ENCODE data around the gene RUNX3. TPM values are rescaled to one million over a fixed set of nuclear protein-coding genes. Genes with fewer than 3 reads are reported as not detected.

RUNX3 gene
- total and polyA plus RNA-seq, 2 donors (not counting 1 experiment from before 2014, with no cell fraction given), result 0.48 to 0.66 TPM

DNA sequence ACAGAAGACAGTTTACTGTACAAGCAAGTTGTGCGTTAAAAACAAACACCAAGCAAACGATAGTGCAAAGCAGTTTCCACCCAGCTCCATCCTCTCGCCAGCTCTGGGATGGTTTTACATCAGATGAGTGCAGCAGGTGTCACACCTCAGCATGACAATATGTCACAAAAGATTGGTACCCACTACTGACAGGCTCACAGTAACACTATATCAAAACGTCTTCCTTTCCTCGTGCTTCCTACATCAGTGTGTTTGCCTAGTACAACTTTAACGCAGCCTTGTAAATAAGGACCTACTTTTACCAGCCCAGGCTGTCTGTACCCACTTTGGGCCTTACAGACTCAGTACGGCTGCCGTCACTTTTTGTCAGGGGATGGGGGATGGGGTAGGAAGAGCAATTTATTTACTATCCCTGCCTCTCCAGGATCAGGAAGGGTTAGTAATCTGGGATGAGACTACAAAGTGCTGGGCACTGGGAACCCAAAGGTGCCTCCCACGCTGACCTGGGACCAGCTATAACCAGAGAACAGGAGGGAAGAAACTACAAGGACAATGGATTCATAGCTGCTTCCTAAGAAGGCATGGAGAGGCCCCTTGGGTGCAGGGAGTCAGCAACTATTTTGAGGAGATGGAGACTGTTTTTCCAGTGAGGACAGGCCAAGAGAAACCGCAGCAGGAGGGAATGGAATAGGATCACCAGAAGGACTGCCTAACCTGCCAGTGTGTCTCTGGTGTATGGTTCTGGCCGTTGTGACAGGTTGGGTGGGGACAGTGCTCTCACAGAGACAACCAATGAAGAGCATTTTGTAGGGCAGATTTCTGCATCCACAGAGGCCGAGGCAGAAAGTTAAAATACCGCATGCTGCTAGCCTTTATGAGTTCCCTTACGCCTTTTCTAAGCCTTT is 30.2 kb downstream of the RUNX3 start:
- no peaks in the 10 kb centered on the region for H3K36me3 ChIP-seq (ENCODE audit: control insufficient read depth, insufficient read depth, low read length)
- no peak overlapping the region for H3K4me2 ChIP-seq (ENCODE audit: extremely low read depth, insufficient read depth, low read length)
- no peak overlapping the region for H3K4me3 ChIP-seq (replicated peaks in 1 of 4; ENCODE audit: control extremely low read depth in 1 of 4, insufficient read depth in 1 of 4, low read depth in 3 of 4, low read length in 4 of 4)
- TF ChIP-seq, protein P1, sequence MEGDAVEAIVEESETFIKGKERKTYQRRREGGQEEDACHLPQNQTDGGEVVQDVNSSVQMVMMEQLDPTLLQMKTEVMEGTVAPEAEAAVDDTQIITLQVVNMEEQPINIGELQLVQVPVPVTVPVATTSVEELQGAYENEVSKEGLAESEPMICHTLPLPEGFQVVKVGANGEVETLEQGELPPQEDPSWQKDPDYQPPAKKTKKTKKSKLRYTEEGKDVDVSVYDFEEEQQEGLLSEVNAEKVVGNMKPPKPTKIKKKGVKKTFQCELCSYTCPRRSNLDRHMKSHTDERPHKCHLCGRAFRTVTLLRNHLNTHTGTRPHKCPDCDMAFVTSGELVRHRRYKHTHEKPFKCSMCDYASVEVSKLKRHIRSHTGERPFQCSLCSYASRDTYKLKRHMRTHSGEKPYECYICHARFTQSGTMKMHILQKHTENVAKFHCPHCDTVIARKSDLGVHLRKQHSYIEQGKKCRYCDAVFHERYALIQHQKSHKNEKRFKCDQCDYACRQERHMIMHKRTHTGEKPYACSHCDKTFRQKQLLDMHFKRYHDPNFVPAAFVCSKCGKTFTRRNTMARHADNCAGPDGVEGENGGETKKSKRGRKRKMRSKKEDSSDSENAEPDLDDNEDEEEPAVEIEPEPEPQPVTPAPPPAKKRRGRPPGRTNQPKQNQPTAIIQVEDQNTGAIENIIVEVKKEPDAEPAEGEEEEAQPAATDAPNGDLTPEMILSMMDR (conservative IDR thresholded peaks at IDR 0.05 in 1 of 2, IDR thresholded peaks at IDR 0.05 in 1 of 2; ENCODE audit: low read depth in 1 of 2, low read length in 2 of 2), result no peak
- TF ChIP-seq EZH2 (IDR thresholded peaks at IDR 0.05; ENCODE audit: low read length, missing control alignments), result no peak
- peaks cover 3% of the 10 kb centered on the region for H3K27me3 ChIP-seq (ENCODE audit: control insufficient read depth, insufficient read depth, low read length)
- H3K4me1 ChIP-seq (ENCODE audit: control insufficient read depth, extremely low read depth, insufficient read depth, low read length), result no peaks in the 10 kb centered on the region
- no peak overlapping the region for H3K9ac ChIP-seq (ENCODE audit: insufficient read depth, low read length)
- DNase-seq (ENCODE audit: low read depth in 2 of 2), result no peak
- no peak overlapping the region for H3K27ac ChIP-seq (ENCODE audit: insufficient read depth, low read length)
- H3K9me3 ChIP-seq (ENCODE audit: control insufficient read depth, insufficient read depth, low read depth, low read length), result no peaks in the 10 kb centered on the region
- H3K79me2 ChIP-seq (ENCODE audit: control insufficient read depth, insufficient read depth, low read length), result no peaks in the 10 kb centered on the region
- H4K20me1 ChIP-seq (ENCODE audit: control insufficient read depth, extremely low read depth, insufficient read depth, low read length), result no peaks in the 10 kb centered on the region
- H2AFZ ChIP-seq (ENCODE audit: low read length), result no peak overlapping the region

DNA sequence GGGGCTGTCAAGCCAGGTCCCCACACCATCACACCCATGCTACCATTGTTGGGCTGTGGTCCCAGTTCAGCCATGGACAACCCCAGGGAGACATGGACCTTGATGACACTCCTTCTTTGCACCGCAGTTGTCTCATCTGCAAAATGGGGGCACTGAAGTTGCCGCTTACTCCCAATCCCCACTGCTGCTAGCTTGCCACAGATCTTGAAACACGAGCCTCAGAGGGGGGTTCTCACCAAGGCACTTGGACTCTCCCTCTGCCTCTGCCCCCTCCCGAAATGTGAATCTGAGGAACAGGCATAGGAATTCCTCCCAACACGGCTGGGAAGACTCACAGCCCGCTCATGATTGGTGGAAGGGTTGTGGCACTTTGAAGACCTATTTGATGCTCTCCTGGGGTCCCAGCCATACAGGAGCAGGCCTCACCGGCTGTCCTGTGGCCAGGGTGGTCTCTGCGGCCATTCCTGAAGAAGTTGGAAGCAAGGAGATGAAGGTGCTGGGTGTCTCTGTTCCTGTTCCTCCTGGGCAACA is 31.1 kb downstream of the RUNX3 start:
- Histone ChIP-seq H3K4me1 (ENCODE audit: control insufficient read depth, extremely low read depth, insufficient read depth, low read length) (no peaks in the 10 kb centered on the region), H3K4me3 (replicated peaks in 1 of 4; ENCODE audit: control extremely low read depth in 1 of 4, insufficient read depth in 1 of 4, low read depth in 3 of 4, low read length in 4 of 4) (no peak overlapping the region), H3K27me3 (ENCODE audit: control insufficient read depth, insufficient read depth, low read length) (peaks cover 3% of the 10 kb centered on the region), H3K4me2 (ENCODE audit: extremely low read depth, insufficient read depth, low read length) (no peak overlapping the region), H4K20me1 (ENCODE audit: control insufficient read depth, extremely low read depth, insufficient read depth, low read length) (no peaks in the 10 kb centered on the region), H3K9me3 (ENCODE audit: control insufficient read depth, insufficient read depth, low read depth, low read length) (no peaks in the 10 kb centered on the region), H3K9ac (ENCODE audit: insufficient read depth, low read length) (no peak overlapping the region), H3K27ac (ENCODE audit: insufficient read depth, low read length) (no peak overlapping the region), H2AFZ (ENCODE audit: low read length) (no peak overlapping the region), H3K36me3 (ENCODE audit: control insufficient read depth, insufficient read depth, low read length) (no peaks in the 10 kb centered on the region), H3K79me2 (ENCODE audit: control insufficient read depth, insufficient read depth, low read length) (no peaks in the 10 kb centered on the region)
- DNase-seq (ENCODE audit: low read depth in 2 of 2), result no peak
- TF ChIP-seq, protein P1 (conservative IDR thresholded peaks at IDR 0.05 in 1 of 2, IDR thresholded peaks at IDR 0.05 in 1 of 2; ENCODE audit: low read depth in 1 of 2, low read length in 2 of 2), result no peak
- TF ChIP-seq EZH2 (IDR thresholded peaks at IDR 0.05; ENCODE audit: low read length, missing control alignments), result no peak

DNA sequence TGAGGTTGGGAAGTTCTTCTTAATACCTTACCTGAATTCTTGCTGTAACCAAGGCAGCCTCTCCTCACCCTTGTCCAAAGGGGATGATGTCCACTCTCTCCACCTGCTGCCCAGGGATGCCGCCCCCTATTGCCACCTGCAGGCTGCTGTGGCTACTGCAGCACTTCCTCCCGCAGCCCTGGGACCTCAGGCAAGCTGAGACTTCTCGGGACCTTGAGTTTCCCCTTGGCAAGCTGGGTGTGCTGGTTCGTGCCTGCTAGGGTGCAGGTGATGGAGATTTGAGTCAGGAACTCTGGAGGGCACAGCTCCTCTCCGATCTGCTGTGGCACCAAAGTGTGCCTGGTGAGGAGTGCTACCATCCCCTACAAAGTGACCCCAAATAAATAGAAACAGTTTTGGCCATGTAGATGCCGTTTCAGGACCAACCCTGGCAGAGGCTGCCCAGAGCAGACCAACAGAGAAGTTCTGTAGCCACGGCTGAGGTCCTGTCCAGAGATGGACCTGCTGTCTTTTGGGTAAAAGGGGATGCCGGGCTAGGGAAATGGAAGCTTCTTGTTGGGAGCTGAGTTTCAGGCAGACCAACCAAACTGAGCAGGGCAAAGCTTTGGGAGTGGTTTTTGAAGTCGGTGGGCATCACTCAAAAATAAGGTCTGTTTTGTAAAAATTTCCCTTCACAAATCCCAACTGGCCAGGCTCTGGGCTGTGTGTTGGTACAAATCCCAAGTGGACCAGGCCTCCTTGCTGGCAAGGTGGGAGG is 31.7 kb downstream of the RUNX3 start:
- TF ChIP-seq, protein P1 (conservative IDR thresholded peaks at IDR 0.05 in 1 of 2, IDR thresholded peaks at IDR 0.05 in 1 of 2; ENCODE audit: low read depth in 1 of 2, low read length in 2 of 2), result peak; percentile 66 to 83
- TF ChIP-seq EZH2 (IDR thresholded peaks at IDR 0.05; ENCODE audit: low read length, missing control alignments), result no peak
- no peak overlapping the region for H3K27ac ChIP-seq (ENCODE audit: insufficient read depth, low read length)
- H3K4me2 ChIP-seq (ENCODE audit: extremely low read depth, insufficient read depth, low read length), result no peak overlapping the region
- no peaks in the 10 kb centered on the region for H3K4me1 ChIP-seq (ENCODE audit: control insufficient read depth, extremely low read depth, insufficient read depth, low read length)
- H3K4me3 ChIP-seq (replicated peaks in 1 of 4; ENCODE audit: control extremely low read depth in 1 of 4, insufficient read depth in 1 of 4, low read depth in 3 of 4, low read length in 4 of 4), result no peak overlapping the region
- peaks cover 3% of the 10 kb centered on the region for H3K27me3 ChIP-seq (ENCODE audit: control insufficient read depth, insufficient read depth, low read length)
- H3K36me3 ChIP-seq (ENCODE audit: control insufficient read depth, insufficient read depth, low read length), result no peaks in the 10 kb centered on the region
- H2AFZ ChIP-seq (ENCODE audit: low read length), result no peak overlapping the region
- no peaks in the 10 kb centered on the region for H4K20me1 ChIP-seq (ENCODE audit: control insufficient read depth, extremely low read depth, insufficient read depth, low read length)
- H3K79me2 ChIP-seq (ENCODE audit: control insufficient read depth, insufficient read depth, low read length), result no peaks in the 10 kb centered on the region
- peak in 1 of 2 donors; percentile 16 for DNase-seq (ENCODE audit: low read depth in 2 of 2)
- no peak overlapping the region for H3K9ac ChIP-seq (ENCODE audit: insufficient read depth, low read length)
- no peaks in the 10 kb centered on the region for H3K9me3 ChIP-seq (ENCODE audit: control insufficient read depth, insufficient read depth, low read depth, low read length)

All from fibroblast of lung (primary cell).